Activated CD4-positive, alpha-beta T cell treated with anti-CD3 and anti-CD28 coated beads, Interleukin-2, amount 10 ng/mL, durations not matched to agents 24 days and 14 days (primary cell): Measurements from ENCODE around the gene P4HB. TPM values are rescaled to one million over a fixed set of nuclear protein-coding genes. Genes with fewer than 3 reads are reported as not detected.

Source experiments
- DNase-seq: peaks from one replicate; pipeline ENCODE4 v3.0.0; 2022
- H3K27ac Mint-ChIP-seq: one replicate; pipeline ENCODE4 v1.8.0; 2022; ENCODE audit warnings: mild to moderate bottlenecking, mixed read lengths
- H3K27me3 Mint-ChIP-seq: one replicate; pipeline ENCODE4 v1.8.0; 2022; ENCODE audit warnings: mixed read lengths
- H3K36me3 Mint-ChIP-seq: one replicate; pipeline ENCODE4 v1.8.0; 2022; ENCODE audit warnings: low read depth, mild to moderate bottlenecking, mixed read lengths
- H3K4me1 Mint-ChIP-seq: one replicate; pipeline ENCODE4 v1.8.0; 2021; ENCODE audit warnings: mixed read lengths
- H3K4me3 Mint-ChIP-seq: one replicate; pipeline ENCODE4 v1.8.0; 2022; ENCODE audit warnings: mild to moderate bottlenecking, moderate library complexity, mixed read lengths
- H3K9me3 Mint-ChIP-seq: one replicate; pipeline ENCODE4 v1.8.0; 2021; ENCODE audit warnings: mixed read lengths
- intact Hi-C: fragments of 100-400 bp; cut with micrococcal nuclease; formaldehyde crosslinking; loops from one replicate; pipeline ENCODE4 v1.15.1; 2023
- total RNA-seq: library from RNA; stranded (reverse); gene quantifications from 2 replicates; pipeline ENCODE4 v1.2.3, GENCODE V29; 2022

Gene P4HB
- total RNA-seq, 1 donor from 2014 or later: 458 TPM

DNA sequence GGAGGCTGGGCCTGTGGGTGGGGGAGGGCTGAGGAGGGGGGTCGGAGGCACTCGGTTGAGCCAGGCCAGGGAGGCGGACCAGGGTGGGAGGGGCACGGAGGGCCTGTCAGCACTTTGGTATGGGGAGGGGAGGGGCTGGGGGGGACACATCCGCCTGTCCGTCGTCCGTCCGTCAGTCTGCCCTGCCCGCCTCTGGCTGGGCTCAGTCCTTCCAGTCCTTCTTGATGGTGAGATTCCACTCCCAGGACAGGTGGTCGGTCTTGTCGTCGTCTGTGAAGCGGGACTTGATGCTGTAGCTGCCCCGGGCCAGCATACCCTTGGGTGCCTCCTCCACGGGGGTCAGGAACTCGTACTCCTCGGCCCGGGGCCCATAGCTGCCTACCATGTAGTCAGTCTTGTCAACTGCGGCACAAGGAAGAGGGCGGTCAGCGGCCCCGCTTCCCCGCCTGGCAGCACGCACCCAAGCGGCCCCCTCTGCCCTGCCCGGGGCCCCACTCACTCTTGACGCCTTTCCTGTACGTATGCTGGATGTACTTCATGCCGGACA, 8.4 kb upstream of the P4HB start:
- Mint-ChIP-seq H3K4me1 (peaks cover 34% of the 10 kb centered on the region), H3K36me3 (peaks cover 45% of the 10 kb centered on the region)

DNA sequence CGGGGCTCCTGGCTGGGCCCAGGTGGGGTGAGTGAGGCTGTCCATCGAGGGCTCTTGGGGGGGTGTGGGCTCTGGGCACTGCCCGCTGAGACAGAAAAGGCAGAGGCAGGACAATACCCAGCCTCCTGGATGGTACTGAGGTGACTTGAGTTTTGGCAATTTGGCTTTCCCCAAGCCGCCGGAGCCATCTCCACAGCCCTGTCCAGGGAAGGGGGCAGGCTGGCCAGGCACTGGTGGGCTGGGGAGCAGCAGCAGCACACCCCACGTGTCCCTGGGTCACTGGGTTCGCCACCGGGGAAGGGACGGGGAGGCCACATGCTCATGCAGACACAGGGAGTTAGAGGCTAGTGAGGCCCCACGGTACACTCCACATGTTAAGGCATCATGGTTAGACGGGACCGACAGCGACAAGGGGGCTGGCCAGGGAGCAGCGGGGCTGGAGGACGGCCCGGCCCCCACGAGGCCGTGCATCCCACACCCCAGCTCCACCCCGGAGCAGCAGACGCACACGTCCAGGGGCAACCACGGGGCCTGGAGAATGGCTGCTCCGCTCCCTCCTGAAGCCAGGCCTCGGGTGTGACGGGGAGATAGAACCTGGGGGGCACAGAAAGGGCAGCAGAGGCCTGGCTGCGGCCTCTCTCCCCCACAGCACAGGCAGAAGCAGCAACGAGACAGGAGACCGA, 7.8 kb upstream of the P4HB start:
- intact Hi-C loops: no loop called here
- peak overlapping the region; percentile 56 for H3K27ac Mint-ChIP-seq
- peaks cover 39% of the 10 kb centered on the region for H3K4me1 Mint-ChIP-seq
- no peaks in the 10 kb centered on the region for H3K27me3 Mint-ChIP-seq
- no peaks in the 10 kb centered on the region for H3K9me3 Mint-ChIP-seq
- DNase-seq: no peak
- peak overlapping the region; percentile 39 for H3K4me3 Mint-ChIP-seq
- peaks cover 50% of the 10 kb centered on the region for H3K36me3 Mint-ChIP-seq

More for the DNA sequence above, 8.4 kb upstream of the P4HB start:
- Mint-ChIP-seq H3K27me3 (no peaks in the 10 kb centered on the region), H3K9me3 (no peaks in the 10 kb centered on the region), H3K27ac (peak overlapping the region; percentile 91), H3K4me3 (peak overlapping the region; percentile 92)
- intact Hi-C loops: no loop called here
- DNase-seq: no peak

DNA sequence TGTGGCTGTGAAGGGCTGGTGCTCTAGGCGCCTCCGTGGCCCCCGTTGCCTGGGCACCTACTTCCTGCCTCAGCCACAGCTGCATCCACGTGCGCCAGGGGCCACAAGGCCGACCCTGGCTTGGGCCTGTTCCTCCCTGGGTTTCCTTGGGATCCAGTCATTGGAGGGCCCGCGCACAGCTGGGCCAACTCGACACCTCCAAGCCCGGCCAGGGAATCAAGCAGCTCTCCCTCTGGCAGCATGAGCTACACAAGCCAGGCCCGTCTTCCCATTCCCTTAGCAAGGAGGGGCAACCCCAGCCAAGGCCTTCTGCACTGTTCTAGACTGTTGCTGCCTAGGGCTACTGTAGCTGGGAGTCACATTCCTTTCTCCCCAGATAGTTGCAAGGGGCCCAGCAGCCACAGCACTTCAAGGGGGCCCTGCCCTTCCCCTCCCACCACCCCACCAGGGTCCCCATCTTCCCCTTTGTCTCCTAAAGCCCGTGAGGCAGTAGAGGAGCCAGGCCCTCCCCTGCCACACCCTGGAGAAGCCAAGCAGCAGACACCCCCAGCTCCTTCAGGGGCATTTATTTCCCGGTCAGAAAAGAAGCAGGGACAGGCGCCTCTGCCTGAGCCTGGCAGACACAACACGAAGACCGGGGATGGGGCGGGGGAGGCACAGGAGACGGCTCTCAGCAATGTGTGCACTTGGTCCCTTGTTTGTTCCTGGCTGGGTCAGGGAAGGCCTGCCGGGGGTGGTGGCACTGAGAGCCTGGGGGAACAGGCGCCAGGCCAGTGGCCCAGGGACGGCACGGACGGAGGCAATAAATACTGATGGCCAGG, 7.0 kb upstream of the P4HB start:
- H3K9me3 Mint-ChIP-seq: no peaks in the 10 kb centered on the region
- intact Hi-C loops: no loop called here
- H3K27ac Mint-ChIP-seq: peak overlapping the region; percentile 56
- peaks cover 51% of the 10 kb centered on the region for H3K36me3 Mint-ChIP-seq
- peaks cover 39% of the 10 kb centered on the region for H3K4me1 Mint-ChIP-seq
- no peaks in the 10 kb centered on the region for H3K27me3 Mint-ChIP-seq
- DNase-seq: peak; percentile 70
- H3K4me3 Mint-ChIP-seq: peak overlapping the region; percentile 39

- no peak for DNase-seq
- peaks cover 51% of the 10 kb centered on the region for H3K36me3 Mint-ChIP-seq
- H3K27me3 Mint-ChIP-seq: no peaks in the 10 kb centered on the region
- H3K27ac Mint-ChIP-seq: peak overlapping the region; percentile 63
- no peaks in the 10 kb centered on the region for H3K9me3 Mint-ChIP-seq
- peak overlapping the region; percentile 5 for H3K4me3 Mint-ChIP-seq
- intact Hi-C loops: no loop called here
- H3K4me1 Mint-ChIP-seq: peaks cover 41% of the 10 kb centered on the region
Measured at GRCh38 chr17:81866440-81867169, 6.3 kb upstream of the P4HB start.

GRCh38 chr17:81865733-81866439, 5.6 kb upstream of the P4HB start:
- no peak for DNase-seq

DNA sequence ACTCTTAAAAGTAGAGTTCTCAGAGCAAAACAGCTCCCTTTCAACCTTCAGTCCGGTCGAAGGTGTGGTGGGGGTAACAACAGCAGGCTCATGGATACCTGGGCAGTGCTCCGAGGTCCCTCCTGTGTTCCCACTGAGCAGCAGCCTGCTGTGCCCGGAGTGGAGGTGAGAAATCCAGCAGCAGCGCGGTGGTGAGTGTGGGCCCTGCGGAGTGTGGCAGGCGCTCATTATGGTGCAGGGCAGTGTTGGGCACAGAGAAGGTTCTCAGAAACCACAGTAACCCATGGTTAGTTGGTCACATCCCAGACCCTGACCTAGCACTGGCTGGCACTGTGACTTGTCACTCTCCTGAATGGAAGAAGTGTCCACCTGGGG, 5.0 kb upstream of the P4HB start:
- Mint-ChIP-seq H3K36me3 (peaks cover 51% of the 10 kb centered on the region), H3K27ac (peak overlapping the region; percentile 28), H3K4me3 (no peak overlapping the region), H3K4me1 (peaks cover 43% of the 10 kb centered on the region), H3K9me3 (no peaks in the 10 kb centered on the region), H3K27me3 (no peaks in the 10 kb centered on the region)
- intact Hi-C loops: no loop called here
- no peak for DNase-seq

More at GRCh38 chr17:81865733-81866439, 5.6 kb upstream of the P4HB start:
- Mint-ChIP-seq H3K27me3 (no peaks in the 10 kb centered on the region), H3K9me3 (no peaks in the 10 kb centered on the region), H3K4me1 (peaks cover 41% of the 10 kb centered on the region), H3K4me3 (no peak overlapping the region), H3K36me3 (peaks cover 49% of the 10 kb centered on the region), H3K27ac (peak overlapping the region; percentile 63)
- intact Hi-C loops: no loop called here

GRCh38 chr17:81863833-81864768, 3.8 kb upstream of the P4HB start:
- intact Hi-C loops: loop anchor here (5.0 kb wide), 2 partner anchors 113 to 158 kb away; partner anchors contain the start of genes ASPSCR1, CENPX and LRRC45
- Mint-ChIP-seq H3K9me3 (no peaks in the 10 kb centered on the region), H3K27me3 (no peaks in the 10 kb centered on the region), H3K4me3 (no peak overlapping the region), H3K36me3 (peaks cover 46% of the 10 kb centered on the region), H3K27ac (peak overlapping the region; percentile 49), H3K4me1 (peaks cover 40% of the 10 kb centered on the region)
- no peak for DNase-seq

- H3K27me3 Mint-ChIP-seq: no peaks in the 10 kb centered on the region
- H3K27ac Mint-ChIP-seq: peak overlapping the region; percentile 49
- H3K4me1 Mint-ChIP-seq: peaks cover 46% of the 10 kb centered on the region
- intact Hi-C loops: loop anchor here (5.0 kb wide), 2 partner anchors 114 to 159 kb away; partner anchors contain the start of genes ASPSCR1, CENPX and LRRC45
- H3K36me3 Mint-ChIP-seq: peaks cover 50% of the 10 kb centered on the region
- no peak for DNase-seq
- no peaks in the 10 kb centered on the region for H3K9me3 Mint-ChIP-seq
- peak overlapping the region; percentile 76 for H3K4me3 Mint-ChIP-seq
Measured at GRCh38 chr17:81863123-81863675, 2.9 kb upstream of the P4HB start.

- peak overlapping the region; percentile 96 for H3K4me3 Mint-ChIP-seq
- DNase-seq: peak; percentile 100
- H3K27ac Mint-ChIP-seq: peak overlapping the region; percentile 98
- peaks cover 56% of the 10 kb centered on the region for H3K36me3 Mint-ChIP-seq
- peaks cover 44% of the 10 kb centered on the region for H3K4me1 Mint-ChIP-seq
- H3K27me3 Mint-ChIP-seq: no peaks in the 10 kb centered on the region
- no peaks in the 10 kb centered on the region for H3K9me3 Mint-ChIP-seq
- intact Hi-C loops: loop anchor here (1.0 to 5.0 kb wide), 7 partner anchors 9 to 237 kb away; partner anchors contain the start of genes ALYREF, ANAPC11, ASPSCR1 and CENPX
Measured at GRCh38 chr17:81860756-81861568, 627 bp upstream of the P4HB start.

- peak; percentile 59 for DNase-seq
- intact Hi-C loops: no loop called here
- Mint-ChIP-seq H3K36me3 (peaks cover 59% of the 10 kb centered on the region), H3K9me3 (no peaks in the 10 kb centered on the region), H3K27me3 (no peaks in the 10 kb centered on the region), H3K27ac (peak overlapping the region; percentile 88), H3K4me1 (peaks cover 43% of the 10 kb centered on the region), H3K4me3 (peak overlapping the region; percentile 92)
Measured at GRCh38 chr17:81858967-81859905, 1.1 kb downstream of the P4HB start.
